T-helper 22 cell (primary cell): Measurements from ENCODE around the gene ITIH5.

Source experiments
- DNase-seq: peaks from one replicate; pipeline ENCODE4 v3.0.0-alpha.2; 2020; ENCODE audit warnings: low read depth

The ITIH5 gene

DNA sequence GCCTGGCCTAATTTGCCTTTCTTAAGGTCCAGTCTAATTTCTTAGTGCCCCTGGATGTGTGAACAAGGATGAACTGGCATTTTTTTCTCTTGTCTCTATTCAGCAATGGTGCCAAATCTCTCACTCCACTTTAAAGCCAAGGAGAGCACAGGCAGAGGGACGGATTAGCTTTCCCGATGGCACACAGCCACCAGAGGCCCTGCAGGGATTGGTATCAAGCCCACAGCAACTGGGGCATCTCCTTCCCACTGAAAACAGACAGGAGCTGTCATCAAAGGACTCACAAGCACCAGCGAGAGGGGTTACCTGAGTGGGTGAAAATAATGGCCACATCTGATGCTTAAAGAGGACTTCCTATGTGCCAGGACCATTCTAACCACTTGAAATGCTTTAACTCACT is 83.1 kb downstream of the ITIH5 start:
- no peak for DNase-seq

GRCh38 chr10:7580520-7580919 is 86.2 kb downstream of the ITIH5 start:
- no peak for DNase-seq

DNA sequence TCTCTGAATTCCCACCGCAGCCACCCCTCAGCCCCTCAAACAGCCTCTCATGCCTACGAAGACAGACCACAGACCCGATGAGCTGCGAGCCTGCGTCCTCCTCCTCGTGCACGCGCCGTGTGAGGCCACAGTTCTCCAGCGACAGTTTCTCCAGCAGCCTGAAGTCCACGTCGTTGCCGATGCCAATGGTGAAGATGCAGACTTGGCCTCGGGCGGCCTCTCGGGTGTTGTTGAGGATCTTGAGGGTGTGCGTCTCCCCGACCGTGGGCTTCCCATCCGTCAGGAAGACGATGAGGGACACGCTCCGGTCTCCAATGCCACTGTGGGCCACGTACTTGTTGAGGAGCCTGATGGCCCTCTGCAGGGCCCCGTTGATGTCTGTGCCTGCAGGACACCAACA is 87.1 kb downstream of the ITIH5 start:
- no peak for DNase-seq

DNA sequence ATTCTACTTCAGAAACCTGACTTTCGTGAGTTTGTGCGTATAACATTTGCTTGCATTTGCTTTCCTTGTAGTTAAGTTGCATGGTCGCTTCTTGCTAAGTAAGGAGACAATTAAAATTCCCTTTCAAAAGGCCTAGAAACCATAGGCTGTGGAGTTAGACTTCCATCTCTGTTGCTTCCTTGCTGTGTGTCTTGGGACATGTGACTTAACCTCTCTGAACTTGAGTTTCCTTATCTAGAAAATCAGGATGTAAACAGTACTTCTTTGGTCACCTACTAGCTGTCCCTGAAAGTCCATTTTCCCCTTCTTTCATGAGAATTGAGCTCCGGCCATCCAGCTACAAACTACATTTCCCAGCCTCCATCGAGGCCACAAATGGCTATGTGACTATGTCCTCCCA is 89.2 kb downstream of the ITIH5 start:
- no peak for DNase-seq

DNA sequence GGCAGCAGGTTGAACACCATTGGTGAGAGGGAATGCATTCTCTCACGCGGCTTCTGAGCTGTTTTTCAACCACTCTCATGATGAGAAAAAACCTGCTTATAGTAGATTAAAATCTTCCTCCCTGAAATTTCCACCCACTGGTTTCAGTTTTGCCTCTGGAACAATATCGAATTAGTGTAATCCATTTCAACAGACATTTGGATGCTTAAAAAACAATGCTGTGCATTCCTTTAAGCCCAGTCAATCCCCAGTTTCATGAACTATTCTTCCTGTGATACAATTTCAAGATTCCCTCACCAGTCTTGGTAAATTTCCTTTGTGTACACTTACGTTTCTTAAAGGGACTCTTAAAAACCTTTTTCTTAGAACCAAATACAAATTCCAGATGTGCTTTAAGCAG is 89.6 kb downstream of the ITIH5 start:
- no peak for DNase-seq

DNA sequence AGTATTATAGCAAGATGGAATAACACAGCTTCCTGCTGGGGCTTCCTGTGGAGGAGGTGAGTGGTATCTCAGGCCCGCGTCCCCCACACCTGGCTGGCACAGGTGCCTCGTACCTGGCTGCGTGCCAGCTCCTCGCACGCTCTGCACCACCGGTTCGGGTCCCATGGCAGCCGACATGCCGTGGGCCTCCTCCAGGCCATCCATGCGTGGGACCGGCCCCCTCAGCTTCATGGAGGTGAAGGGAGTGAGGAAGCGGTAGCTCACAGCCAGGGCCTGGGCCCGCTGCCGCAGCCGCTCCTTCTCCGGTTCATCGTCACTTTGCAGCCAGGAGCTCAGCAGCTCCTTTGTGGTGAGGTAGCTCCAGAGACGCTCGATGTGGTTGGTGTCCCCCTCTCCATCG is 90.4 kb downstream of the ITIH5 start:
- no peak for DNase-seq

GRCh38 chr10:7572391-7572790 is 94.4 kb downstream of the ITIH5 start:
- DNase-seq, result no peak

DNA sequence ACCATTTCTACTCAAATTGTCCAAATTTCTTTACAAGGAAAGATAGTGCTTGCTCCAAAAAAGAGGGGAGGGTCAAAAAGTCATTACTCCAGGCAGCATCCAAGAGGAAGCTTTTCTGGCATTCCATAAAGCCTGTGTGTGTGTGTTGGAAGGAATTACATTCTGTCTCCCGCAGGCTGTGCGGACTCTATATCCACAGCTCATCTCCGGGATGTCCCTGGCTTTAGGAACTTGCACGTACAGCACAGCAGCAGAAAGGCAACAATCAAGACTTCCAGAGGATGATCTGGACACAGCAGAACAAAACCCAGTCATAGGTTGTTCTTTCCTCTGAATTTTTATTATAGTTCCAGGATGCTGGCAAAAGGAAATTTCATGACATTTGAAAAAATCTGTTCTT is 94.8 kb downstream of the ITIH5 start:
- DNase-seq, result no peak

- no peak for DNase-seq
Measured at GRCh38 chr10:7567911-7568620, 98.7 kb downstream of the ITIH5 start.

DNA sequence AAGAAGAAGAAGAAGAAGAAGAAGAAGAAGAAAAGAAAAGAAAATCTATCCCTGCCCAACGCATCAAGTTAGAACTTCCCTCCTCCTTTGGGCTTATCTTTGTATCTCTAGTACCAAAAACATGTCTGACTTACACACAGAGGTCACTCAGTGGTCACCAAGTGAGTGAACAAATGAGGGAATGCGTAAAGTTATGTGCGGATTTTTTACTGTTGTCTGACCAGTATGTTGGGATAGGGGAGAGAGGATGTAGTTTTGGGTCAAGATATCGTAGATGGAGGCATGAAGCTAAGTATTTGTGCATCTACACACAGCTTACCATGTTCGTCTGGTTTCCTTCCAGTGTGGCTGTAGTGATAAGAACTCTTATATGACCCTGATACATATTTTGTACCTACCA is 99.9 kb downstream of the ITIH5 start:
- no peak for DNase-seq

DNA sequence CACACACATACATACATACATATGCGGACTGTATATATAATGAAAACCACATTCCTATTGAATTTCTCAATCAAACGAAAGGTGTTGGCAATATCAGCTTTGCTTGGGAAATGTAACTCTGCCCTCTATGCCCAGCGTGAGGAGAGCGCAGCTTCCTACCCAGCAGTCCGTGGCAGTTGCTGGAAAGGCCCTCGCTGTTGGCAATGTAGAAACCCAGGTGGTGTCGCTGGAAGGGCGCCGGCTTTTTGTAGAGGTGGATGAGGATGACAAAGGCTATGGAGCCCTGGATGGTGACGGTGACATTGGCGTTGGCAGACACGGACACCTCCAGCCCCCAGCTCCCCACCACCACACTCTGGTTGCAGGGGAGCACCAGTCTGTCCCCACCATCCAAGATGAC is 100.9 kb downstream of the ITIH5 start:
- DNase-seq, result no peak

DNA sequence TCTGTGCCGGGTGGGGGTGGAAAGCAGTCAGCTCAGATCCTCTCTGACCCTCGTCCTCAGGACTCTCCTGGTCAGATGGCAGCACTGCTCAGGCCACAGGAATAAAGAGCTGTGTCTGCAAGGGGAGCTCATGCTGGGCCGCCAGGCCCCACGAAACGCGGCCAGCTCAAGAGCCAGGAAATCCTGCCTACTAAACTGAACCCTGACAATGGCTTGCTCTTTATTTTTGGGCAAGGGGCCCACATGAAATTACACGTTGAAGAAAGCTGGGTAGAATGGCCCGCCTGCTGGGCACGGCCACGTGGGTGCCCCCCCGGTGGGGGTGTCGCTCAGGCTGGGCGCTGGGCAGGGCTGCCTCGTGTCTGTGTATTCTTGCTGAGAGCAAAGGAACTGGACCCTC is 103.0 kb downstream of the ITIH5 start:
- no peak for DNase-seq

DNA sequence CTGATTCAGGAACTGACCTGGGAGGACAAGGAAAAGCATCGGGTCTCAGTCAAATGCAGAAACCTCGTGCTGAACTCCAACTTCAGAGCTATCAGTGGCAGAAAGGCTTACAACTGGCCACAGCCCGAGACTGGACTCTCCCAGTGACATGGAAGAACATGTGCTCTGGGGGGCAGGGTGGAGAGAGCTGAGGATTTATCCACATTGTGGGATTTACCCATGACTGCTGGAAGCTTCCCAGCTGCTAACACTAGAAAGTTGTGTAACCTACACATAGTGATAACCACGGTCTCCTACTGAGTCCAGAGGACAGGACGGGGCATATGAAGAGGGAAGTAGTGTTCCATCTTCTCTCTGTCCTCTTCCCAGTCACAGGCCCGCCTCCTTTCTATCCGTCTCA is 103.4 kb downstream of the ITIH5 start:
- no peak for DNase-seq

- no peak for DNase-seq
Measured at GRCh38 chr10:7561985-7562384, 104.8 kb downstream of the ITIH5 start.

- DNase-seq, result no peak
Measured at GRCh38 chr10:7561216-7561893, 105.4 kb downstream of the ITIH5 start.

DNA sequence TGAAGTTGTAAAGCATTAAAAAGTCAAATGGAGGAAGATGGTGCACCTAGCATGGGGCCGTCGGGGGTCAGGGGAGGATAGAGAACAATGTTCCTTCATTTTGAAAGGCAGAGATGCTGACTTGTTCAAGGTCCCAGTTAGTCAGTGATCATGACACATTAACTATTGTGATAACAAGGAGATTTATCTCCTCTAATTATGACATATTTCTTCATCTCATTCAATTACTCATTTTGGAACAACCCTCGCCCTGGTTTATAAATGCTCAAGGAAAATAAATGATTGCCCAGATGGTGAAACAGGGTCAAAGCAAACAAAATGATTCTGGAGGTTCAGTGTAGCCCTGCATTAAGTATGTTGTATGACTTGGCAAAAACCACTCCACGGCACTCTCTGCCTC is 106.2 kb downstream of the ITIH5 start:
- no peak for DNase-seq

- DNase-seq, result no peak
Measured at GRCh38 chr10:7559386-7559785, 107.4 kb downstream of the ITIH5 start.

GRCh38 chr10:7558036-7558435 is 108.7 kb downstream of the ITIH5 start:
- DNase-seq, result no peak

DNA sequence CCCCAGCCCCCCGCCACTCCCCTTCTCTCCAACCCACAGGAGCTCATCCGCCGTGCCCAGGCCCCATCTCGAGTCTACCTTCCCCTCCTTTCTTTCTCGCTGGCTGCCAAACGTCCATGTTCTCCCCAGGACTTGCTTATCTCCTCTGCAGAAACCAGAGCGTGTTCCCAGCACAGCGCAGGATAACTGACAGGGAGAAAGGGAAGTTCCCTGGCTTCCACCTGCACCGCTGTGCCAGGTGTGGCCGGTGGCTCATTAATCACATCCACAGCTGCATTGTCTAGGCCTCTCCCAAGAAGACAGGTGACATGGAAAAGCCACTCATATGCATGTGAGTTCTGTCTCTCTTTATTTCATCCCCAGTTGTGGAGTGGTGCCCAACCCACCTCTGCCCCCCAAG is 113.2 kb downstream of the ITIH5 start:
- no peak for DNase-seq

DNA sequence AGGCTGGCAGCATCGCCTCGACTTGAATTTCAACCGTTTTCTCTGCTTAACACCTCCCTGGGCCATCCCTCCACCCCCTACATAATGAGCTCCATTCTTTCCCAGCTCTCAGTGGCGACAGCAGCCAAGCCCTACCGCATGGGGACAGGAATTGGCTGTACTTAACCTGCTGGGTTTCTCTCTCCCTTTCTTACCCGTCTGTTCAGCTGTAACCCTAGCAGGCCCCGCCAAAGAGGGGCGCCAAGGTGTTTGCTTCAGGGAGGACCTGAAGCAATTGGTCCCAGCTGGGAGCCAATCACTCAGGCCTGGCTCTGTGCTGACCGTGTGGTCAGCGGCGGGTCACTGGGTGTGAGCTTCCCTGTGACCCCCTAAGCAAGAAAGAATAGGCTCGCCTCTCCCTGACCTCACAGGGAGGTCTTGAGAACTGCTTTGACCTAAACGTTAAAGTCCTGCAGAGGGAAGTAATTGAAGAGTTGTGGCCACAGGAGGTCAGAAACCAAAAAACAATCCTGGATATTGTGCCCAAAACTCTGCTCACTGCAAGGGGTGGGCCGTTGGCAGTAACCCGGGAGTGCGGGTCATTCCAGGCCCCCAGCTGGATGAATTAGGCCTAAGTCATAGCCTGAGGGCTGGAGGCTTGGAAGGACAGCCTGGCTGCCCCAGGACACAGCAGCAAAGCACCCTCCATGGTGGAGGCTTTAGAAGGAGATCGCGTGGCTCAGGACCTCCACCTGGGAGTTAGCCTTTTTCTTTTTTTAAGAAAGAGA is 114.6 kb downstream of the ITIH5 start:
- no peak for DNase-seq

- no peak for DNase-seq
Measured at GRCh38 chr10:7551289-7551688, 115.5 kb downstream of the ITIH5 start.

- no peak for DNase-seq
Measured at GRCh38 chr10:7550013-7550412, 116.8 kb downstream of the ITIH5 start.

DNA sequence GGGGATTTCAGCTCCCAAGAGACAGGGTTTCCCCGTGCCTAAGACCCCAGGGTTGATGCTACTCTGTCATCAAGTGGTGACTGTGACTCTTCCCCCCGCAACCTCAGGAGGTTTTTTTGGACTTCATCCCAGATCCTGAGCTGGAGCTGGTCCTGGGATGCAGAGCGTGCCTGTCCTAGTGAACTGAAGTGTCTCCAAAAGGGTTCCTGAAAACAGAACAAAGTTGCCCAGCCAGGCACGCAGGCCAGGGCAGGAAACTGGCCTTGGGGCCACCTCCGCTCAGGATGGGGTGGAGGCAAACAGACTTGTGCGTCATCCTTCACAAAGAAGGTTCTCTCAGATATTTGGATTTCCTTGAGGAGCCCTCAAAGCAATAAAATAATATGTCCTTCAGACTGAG is 118.9 kb downstream of the ITIH5 start:
- no peak for DNase-seq
